GM12878 (cell line): ENCODE data around the gene ETNK2. TPM values are rescaled to one million over a fixed set of nuclear protein-coding genes. Genes with fewer than 3 reads are reported as not detected.

Source experiments
- ATAC-seq: fragments of 200-7000 bp; cut with Tn5 transposase; 3 replicates; pipeline ENCODE4 v1.9.1; 2020; ENCODE audit warnings: mild to moderate bottlenecking, moderate library complexity
- BruUV-seq: library from RNA; stranded (reverse); fragments of 400-500 nt; replicated peaks from 2 replicates; lab custom pipeline; 2021; lab: Mats Ljungman, UMichigan
- CTCF ChIA-PET: fragments of 300-600 bp; sonication (Branson Sonifier 250); formaldehyde crosslinking; extraction: SDS; loops from one replicate; lab custom pipeline; 2021; ENCODE audit warnings: inconsistent platforms; lab: Yijun Ruan, JAX
- POLR2A ChIA-PET: fragments of 350-600 bp; formaldehyde crosslinking; extraction: SDS; loops from one replicate; lab custom pipeline; 2021; ENCODE audit warnings: inconsistent platforms; lab: Charles Lee
- RAD21 ChIA-PET: fragments of 300-600 bp; sonication (Branson Sonifier 250); formaldehyde crosslinking; loops from one replicate; lab custom pipeline; 2023; ENCODE audit warnings: antibody characterized with exemption; ENCODE audit not compliant: unreplicated experiment; lab: Charles Lee
- SMC1A ChIA-PET: fragments of 300-600 bp; sonication (Branson Sonifier 250); formaldehyde crosslinking; loops from one replicate; lab custom pipeline; 2023; ENCODE audit not compliant: unreplicated experiment, uncharacterized antibody; lab: Charles Lee
- DNase-seq: peaks from one replicate; pipeline ENCODE4 v3.0.0-alpha.2; 2011; ENCODE audit warnings: low read depth, low spot score
- FAIRE-seq: peaks from 3 replicates; lab custom pipeline; 2011; peaks lifted over from hg19 to GRCh38; lab: Jason Lieb, UNC
- H2AFZ ChIP-seq: 2 replicates; pipeline ENCODE4 v1.6.0; 2011; ENCODE audit warnings: low read depth, low read length, control low read depth; ENCODE audit not compliant: control insufficient read depth
- H3K27ac ChIP-seq: 2 replicates; pipeline ENCODE4 v1.5.1; 2011; ENCODE audit warnings: control low read depth; ENCODE audit not compliant: control insufficient read depth, insufficient read depth
- H3K27me3 ChIP-seq, 2 experiments: replicated peaks in 1 of 2; 2 replicates each; pipeline versions ENCODE4 v1.6.0 to v1.6.1; 2011; ENCODE audit warnings: low read length in 1 of 2; ENCODE audit not compliant: control insufficient read depth in 2 of 2, insufficient read depth in 2 of 2
- H3K36me3 ChIP-seq, 2 experiments: 2 replicates each; pipeline ENCODE4 v1.5.1; 2011; ENCODE audit warnings: low read length in 1 of 2; ENCODE audit not compliant: control insufficient read depth in 2 of 2, insufficient read depth in 2 of 2
- H3K4me1 ChIP-seq: 2 replicates; pipeline ENCODE4 v1.6.1; 2011; ENCODE audit warnings: mild to moderate bottlenecking, low read length, moderate library complexity, mixed read lengths; ENCODE audit not compliant: control insufficient read depth, insufficient read depth
- H3K4me2 ChIP-seq: 2 replicates; pipeline ENCODE4 v1.6.0; 2011; ENCODE audit warnings: control low read depth; ENCODE audit not compliant: control insufficient read depth, insufficient read depth
- H3K4me3 ChIP-seq: fragments of 200-600 bp; sonication (generic); 2 replicates; pipeline ENCODE4 v1.5.1; 2016
- H3K79me2 ChIP-seq: 2 replicates; pipeline ENCODE4 v1.6.0; 2011; ENCODE audit warnings: low read length; ENCODE audit not compliant: control insufficient read depth, insufficient read depth
- H3K9ac ChIP-seq: 2 replicates; pipeline ENCODE4 v1.8.0; 2011; ENCODE audit warnings: low read length, control low read depth, mixed read lengths; ENCODE audit not compliant: control insufficient read depth, insufficient read depth
- H3K9me3 ChIP-seq: replicated peaks from 3 replicates; pipeline ENCODE4 v1.5.1; 2011; ENCODE audit warnings: mild to moderate bottlenecking, low read length; ENCODE audit not compliant: control insufficient read depth, insufficient read depth
- H4K20me1 ChIP-seq: 2 replicates; pipeline ENCODE4 v1.6.0; 2011; ENCODE audit not compliant: control insufficient read depth, insufficient read depth
- E2F4 ChIP-seq: IDR thresholded peaks from 2 replicates; pipeline ENCODE4 v1.6.1; 2012; ENCODE audit warnings: low read depth, low read length, improper control_type of control experiment
- ELK1 ChIP-seq: IDR thresholded peaks from 2 replicates; pipeline ENCODE4 v1.6.1; 2012; ENCODE audit warnings: low read depth, low read length, improper control_type of control experiment
- EZH2 ChIP-seq: IDR thresholded peaks from 2 replicates; pipeline ENCODE4 v1.6.1; 2012; ENCODE audit warnings: low read depth, mild to moderate bottlenecking, control low read depth, inconsistent platforms, low read length, borderline replicate concordance; ENCODE audit not compliant: control insufficient read depth
- HDAC2 ChIP-seq: fragments of 200-600 bp; sonication (generic); IDR thresholded peaks from 2 replicates; pipeline ENCODE4 v1.6.1; 2017
- IKZF1 ChIP-seq: fragments of 450-650 bp; conservative IDR thresholded peaks from 2 replicates; pipeline ENCODE4 v1.6.1; 2017; ENCODE audit warnings: antibody characterized with exemption, mild to moderate bottlenecking
- SIX5 ChIP-seq: IDR thresholded peaks from 2 replicates; pipeline ENCODE4 v1.6.1; 2011; ENCODE audit warnings: mild to moderate bottlenecking, low read depth, low read length, moderate library complexity; ENCODE audit not compliant: severe bottlenecking
- SMAD5 ChIP-seq: IDR thresholded peaks from 2 replicates; pipeline ENCODE4 v1.6.1; 2016; ENCODE audit warnings: antibody characterized with exemption, low read depth
- SUPT20H ChIP-seq: IDR thresholded peaks from 2 replicates; pipeline ENCODE4 v1.6.1; 2011; ENCODE audit warnings: low read depth, mild to moderate bottlenecking, low read length, moderate library complexity, borderline replicate concordance; ENCODE audit not compliant: control insufficient read depth
- ZBED1 ChIP-seq: IDR thresholded peaks from 2 replicates; pipeline ENCODE4 v1.6.1; 2016; ENCODE audit warnings: borderline replicate concordance
- WGBS: methylation state at CpG from one replicate; pipeline ENCODE4 v1.1.6; 2016; ENCODE audit warnings: low lambda C conversion rate; ENCODE audit not compliant: insufficient replicate concordance, insufficient coverage; ENCODE audit errors: missing lambda C conversion rate; 5-methylcytosine and 5-hydroxymethylcytosine counted together
- in situ Hi-C: fragments of 300-500 bp; cut with MboI; formaldehyde crosslinking; loops from 9 replicates; pipeline ENCODE4 v1.14.3; 2018; ENCODE audit warnings: mixed read lengths
- intact Hi-C: fragments of 100-400 bp; cut with micrococcal nuclease; formaldehyde crosslinking; loops from one replicate; pipeline ENCODE4 v1.14.2; 2022; ENCODE audit not compliant: unreplicated experiment
- polyA plus RNA-seq, 11 experiments: library from polyadenylated mRNA; depleted of rRNA in 4 of 11; unstranded in 6 of 11; stranded (reverse) in 5 of 11; fragments of >200 nt; fragmentation: Nextera tagmentation in 4 of 11; fragmentation: Illumina TruSeq in 1 of 11; extraction: Ambion mirVana in 4 of 11; extraction: Trizol in 1 of 11; gene quantifications; 1 replicate in 1 of 11; 2 replicates in 10 of 11; pipeline versions ENCODE4 v1.2.1 to v1.2.3, GENCODE V29; 2011 to 2016; ENCODE audit warnings: inconsistent platforms in 2 of 11, missing spikeins in 2 of 11, low read depth in 1 of 11
- total RNA-seq, 4 experiments: library from RNA; depleted of rRNA in 3 of 4; stranded (reverse); fragments of >200 nt in 3 of 4; fragmentation: Illumina TruSeq in 1 of 4; extraction: Trizol in 1 of 4; gene quantifications; 2 replicates each; pipeline versions ENCODE4 v1.2.1 to v1.2.3, GENCODE V29; 2013 to 2021

ETNK2 gene
- total and polyA plus RNA-seq, 10 of the 15 experiments (the other 5 are each of a cell fraction or from before 2014, with no cell fraction given): 0.14 TPM; not detected in 9

GRCh38 chr1:204142032-204142974, 9.5 kb downstream of the ETNK2 start:
- ATAC-seq (no peak), FAIRE-seq (no peak), DNase-seq (no peak)
- H3K36me3 ChIP-seq: no peaks in the 10 kb centered on the region
- 8% methylated on average over 5 of the region's 5 CpGs for WGBS
- TF ChIP-seq SIX5: no peak
- TF ChIP-seq IKZF1: no peak
- TF ChIP-seq EZH2: no peak
- no peak for TF ChIP-seq SMAD5
- no peak for TF ChIP-seq HDAC2
- no peak for TF ChIP-seq E2F4
- TF ChIP-seq ELK1: no peak
- no peak for TF ChIP-seq ZBED1
- TF ChIP-seq SUPT20H: no peak
- H4K20me1 ChIP-seq: no peaks in the 10 kb centered on the region
- ChIA-PET CTCF (interaction anchor here (0.8 to 1.7 kb wide), 3 partner anchors 20 to 289 kb away, joined by 3 read pairs; no protein-coding TSS in a partner anchor), RAD21 (no interaction called here), SMC1A (no interaction called here), POLR2A (interaction anchor here (0.5 kb wide), 1 partner anchor 21 kb away, joined by 3 read pairs; no protein-coding TSS in a partner anchor)
- H3K79me2 ChIP-seq: no peaks in the 10 kb centered on the region
- H2AFZ ChIP-seq: no peak overlapping the region
- peaks cover 4 to 5% of the 10 kb centered on the region in 2 experiments; a peak in 3 of 4 replicates for H3K27me3 ChIP-seq
- no peak overlapping the region for H3K27ac ChIP-seq
- intact Hi-C loops: no loop called here
- H3K9me3 ChIP-seq: no peaks in the 10 kb centered on the region
- in situ Hi-C loops: no loop called here
- H3K4me1 ChIP-seq: no peaks in the 10 kb centered on the region
- BruUV-seq: no TSS peak
- H3K4me2 ChIP-seq: no peak overlapping the region
- no peak overlapping the region for H3K9ac ChIP-seq
- no peak overlapping the region for H3K4me3 ChIP-seq
